GM21515 (cell line): Measurements from ENCODE around the gene PPM1E.
"Not testable (repeated sequence)": the region's sequence is repeated elsewhere in the genome, so short reads cannot be mapped to it uniquely, and the experiment has no call there.

Source experiments
- ATAC-seq: cut with Tn5 transposase; IDR thresholded peaks from one replicate; pipeline ENCODE4 v1.9.1; 2021; ENCODE audit not compliant: unreplicated experiment

Gene PPM1E

DNA sequence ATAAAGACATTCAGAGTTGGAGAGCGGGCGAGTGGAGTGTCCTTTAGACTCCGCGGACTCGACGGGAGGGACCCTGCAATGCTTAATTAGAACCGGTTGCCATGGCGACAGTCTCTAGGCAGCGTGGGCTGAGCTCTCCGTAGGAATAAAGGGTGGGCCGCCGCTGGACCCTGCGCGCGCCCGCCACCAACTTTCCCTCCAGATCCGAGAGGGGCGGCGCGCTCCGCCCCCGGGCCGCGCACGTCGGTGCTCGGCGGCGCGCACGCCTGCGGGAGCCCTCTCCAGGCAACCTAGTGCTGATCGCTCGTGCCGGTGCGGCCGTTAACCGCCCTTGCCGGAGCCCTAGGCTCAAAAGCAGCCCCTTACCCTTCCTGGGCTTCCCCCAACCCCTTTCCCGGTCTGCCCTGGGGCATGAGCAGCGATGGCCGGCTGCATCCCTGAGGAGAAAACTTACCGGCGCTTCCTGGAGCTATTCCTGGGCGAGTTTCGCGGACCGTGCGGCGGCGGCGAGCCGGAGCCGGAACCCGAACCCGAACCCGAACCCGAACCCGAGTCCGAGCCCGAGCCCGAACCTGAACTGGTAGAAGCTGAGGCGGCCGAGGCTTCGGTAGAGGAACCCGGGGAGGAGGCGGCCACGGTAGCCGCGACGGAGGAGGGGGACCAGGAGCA lies at the start of gene PPM1E:
Gene PPM1E (plus strand): TSS at position 278 of the 669 bp plus-strand sequence.
- ATAC-seq = no peak

DNA sequence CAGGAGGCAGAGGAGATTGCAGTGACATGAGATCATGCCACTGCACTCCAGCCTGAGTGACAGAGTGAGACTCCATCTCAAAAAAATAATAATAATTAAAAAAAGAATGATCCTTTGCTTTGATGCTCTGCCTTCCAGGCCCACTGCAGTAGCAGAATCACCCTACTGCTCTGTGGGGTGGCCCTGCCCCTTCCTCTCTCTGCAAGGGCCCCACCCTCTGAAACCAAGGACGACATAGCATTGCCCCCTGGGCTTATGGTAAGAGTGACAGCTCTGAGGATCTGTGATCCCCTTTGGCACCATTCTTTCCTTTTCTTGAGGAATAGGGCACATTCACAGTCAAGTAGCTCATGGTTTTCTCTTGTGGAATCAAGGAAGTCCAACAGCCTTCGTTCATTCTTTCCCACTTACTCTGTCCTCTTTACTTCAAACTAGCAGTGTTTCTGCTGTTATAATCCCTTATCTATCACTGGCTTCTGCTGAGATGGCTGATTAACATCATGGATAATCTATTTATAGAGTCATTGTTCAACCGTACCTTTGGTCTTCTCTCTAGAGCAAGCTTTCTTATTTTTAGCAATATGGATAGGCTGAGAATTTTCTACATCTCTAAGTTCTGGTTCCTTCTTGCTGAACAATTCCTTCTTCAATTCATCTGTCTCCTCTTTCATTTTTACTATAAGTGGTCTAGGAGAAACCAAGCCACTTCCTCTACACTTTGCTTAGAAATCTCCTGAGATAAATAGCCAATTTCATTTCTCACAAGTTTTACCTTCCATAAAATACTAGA lies 49.1 kb upstream of the PPM1E start:
- no peak for ATAC-seq

DNA sequence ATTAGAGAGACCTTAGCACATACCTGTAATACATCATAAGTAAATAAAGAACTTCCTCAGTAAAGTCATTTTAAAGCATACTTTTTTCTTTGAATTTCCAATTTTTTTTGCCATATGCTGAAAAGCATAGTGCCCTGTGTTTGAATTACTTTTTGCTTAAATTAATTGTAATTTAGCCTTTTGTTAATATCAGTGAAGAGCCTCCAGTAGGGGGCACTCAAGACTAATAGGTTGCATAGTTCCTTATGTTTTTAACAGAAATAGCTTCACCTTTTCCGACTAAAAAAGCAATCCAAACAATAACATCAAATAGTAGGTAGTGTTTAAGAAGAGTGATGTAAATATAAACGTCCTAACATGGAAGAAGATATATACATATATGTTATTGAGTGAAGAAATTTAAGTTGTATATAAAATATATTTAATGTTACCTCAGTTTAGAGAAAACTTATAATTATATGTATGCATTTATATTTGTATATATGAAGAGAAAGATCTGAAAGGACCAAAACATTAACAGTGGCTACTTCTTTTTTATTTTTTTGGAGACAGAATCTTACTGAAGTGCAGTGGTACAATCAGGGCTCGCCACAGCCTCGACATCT lies 44.6 kb upstream of the PPM1E start:
- no peak for ATAC-seq

DNA sequence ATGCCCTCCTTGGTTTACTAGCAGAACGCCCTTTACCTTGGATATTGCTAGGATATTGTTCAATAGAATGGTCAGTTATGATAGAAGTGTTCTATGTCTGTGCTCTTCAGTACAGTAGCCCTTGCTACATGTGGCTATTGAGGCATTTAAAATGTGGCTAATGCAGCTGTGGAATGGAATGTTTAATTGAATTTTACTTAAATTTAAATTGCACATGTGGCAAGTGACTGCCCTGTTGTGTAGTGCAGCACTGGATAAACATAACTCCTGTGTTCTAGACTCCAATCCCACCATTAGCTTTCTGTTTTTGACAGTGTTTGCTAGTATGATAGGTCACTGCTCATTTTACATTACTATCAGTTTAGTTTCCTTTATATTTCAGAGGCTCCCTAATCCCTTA lies 33.4 kb upstream of the PPM1E start:
- ATAC-seq = no peak

DNA sequence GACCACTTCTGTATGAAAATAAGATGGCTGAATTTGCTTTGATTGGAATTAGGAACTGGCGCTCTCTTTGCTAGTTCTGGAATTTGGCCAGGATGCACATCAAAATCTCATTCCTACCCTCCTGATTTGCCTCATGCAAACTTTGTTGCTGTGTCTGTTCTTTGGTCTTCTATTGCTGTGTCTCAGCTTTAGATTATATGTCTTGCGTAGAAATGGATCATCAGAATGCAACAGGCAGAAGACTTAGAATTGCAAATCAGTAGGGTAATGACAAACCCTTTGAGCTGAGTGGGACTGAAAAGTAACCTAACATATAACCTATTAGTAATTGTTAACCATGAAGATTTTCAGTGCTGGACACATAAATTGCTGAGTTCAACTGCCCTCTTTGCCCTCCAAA lies 33.0 kb upstream of the PPM1E start:
- ATAC-seq = no peak

DNA sequence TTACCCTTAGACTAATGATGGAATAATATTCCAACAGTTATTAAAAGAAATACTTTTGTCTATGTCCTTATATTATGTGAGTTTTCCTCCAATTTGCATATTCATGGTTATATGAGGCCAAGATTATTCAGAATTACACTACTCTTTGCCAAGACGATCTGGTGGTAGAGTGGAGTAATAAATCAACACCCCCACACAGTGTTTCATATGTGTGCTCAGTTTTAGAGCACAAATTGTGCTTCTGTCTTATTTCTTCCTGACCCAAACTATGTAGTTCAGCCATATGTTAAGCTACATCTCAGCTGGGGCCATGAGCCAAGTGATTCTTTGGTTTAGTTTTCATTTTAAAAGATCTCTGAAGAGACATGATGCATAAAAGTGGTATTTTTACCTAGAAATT lies 26.9 kb upstream of the PPM1E start:
- ATAC-seq = no peak

DNA sequence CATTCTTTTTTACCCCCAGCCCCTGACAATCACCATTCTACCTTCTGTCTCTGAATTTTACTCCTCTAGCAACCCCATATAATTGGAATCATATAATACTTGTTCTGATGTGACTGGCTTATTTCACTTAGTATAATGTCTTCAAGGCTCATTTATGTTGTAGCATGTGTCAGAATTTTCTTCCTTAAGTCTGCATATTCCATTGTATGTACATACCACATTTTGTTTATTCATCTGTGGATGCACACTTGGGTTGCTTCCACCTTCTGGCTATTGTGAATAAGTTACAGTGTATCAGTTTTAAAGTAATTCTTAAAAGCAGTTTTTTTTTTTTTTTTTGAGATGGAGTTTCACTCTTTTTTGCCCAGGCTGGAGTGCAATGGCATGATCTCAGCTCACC lies 24.7 kb upstream of the PPM1E start:
- no peak for ATAC-seq

DNA sequence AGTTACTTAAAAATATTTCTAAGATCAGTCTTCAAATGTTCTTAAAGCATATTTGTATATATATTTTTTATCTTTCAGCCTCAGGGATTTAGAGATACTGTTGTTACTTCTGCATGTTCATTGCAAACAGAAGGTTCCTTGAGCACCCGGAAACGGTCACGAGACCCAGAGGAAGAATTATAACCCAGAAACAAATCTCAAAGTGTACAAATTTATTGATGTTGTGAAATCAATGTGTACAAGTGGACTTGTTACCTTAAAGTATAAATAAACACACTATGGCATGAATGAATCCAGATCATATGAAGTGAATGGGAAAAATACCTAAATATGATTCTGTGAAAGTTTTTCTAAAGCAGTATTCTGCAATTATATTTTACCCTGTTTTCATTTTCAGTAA lies 21.6 kb upstream of the PPM1E start:
- no peak for ATAC-seq

DNA sequence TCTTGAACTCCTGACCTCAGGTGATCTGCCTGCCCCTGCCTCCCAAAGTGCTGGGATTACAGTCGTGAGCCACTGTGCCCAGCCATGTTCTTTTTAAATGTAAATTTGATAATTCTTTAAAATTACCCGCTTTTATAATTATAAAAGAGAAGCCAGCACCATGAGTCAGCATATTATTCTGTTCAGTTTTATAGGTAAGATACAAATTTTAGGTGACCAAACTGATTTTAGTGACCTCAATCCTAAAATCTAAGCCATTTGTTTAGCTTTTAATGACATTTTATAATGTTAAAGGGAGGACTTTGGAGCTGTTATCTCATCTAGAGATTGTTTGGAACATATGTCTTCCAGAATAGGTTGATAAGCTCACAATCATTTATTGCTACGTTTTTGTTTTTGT lies 20.8 kb upstream of the PPM1E start:
- no peak for ATAC-seq

DNA sequence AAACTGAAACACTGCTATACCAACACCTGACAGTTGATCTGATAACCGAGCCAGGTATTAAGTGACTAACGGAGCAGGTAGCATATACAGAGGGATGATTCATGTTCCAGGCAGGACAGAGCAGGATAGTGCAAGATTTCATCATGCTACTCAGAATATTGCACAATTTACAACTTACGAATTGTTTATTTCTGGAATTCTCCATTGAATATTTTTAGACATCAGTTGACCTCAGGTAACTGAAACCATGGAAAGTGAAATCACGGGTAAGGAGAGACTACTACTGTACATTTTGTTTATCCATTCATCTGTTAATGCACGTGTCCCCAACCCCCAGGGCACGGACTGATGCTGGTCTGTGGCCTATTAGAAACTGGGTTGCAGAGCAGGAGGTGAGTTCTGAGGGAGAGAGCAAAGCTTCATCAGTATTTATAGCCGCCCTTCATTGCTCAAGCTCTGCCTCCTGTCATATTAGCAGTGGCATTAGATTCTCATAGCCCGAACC lies 14.5 kb upstream of the PPM1E start:
- no peak for ATAC-seq

DNA sequence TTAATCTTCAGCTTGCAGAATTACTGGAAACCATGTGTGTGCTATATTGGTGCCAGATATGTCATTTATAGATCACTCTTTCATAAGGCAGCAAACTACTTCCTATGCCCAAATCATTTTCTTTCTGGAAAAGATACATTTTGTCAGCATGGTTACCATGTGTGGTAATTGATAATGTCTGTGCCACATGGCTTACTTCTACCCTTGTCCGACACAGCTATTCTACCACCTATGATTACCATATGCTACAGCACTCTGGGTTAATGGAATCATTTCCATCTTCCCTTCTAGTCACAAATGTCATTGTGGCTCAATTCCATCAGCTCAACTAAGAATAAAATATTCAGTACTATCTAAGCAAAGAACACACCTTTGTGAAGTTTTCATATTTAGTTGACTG lies 8.0 kb upstream of the PPM1E start:
- no peak for ATAC-seq

DNA sequence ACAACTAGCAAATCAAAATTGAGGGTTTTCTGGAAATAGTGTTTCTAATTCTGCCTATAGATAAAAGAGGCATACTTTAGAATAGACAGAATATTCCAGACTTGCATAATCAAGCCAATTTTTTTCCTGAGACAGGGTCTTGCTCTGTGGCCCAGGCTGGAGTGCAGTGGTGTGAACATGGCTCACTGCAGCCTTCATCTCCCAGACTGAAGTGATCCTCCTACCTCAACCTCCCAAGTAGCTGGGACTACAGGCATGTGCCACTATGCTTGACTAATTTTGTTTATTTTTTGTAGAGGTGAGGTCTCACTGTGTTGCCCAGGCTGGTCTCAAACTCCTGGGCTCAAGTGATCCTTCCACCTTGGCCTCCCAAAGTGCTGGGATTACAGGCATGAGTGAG lies 6.0 kb upstream of the PPM1E start:
- not testable (repeated sequence) for ATAC-seq

DNA sequence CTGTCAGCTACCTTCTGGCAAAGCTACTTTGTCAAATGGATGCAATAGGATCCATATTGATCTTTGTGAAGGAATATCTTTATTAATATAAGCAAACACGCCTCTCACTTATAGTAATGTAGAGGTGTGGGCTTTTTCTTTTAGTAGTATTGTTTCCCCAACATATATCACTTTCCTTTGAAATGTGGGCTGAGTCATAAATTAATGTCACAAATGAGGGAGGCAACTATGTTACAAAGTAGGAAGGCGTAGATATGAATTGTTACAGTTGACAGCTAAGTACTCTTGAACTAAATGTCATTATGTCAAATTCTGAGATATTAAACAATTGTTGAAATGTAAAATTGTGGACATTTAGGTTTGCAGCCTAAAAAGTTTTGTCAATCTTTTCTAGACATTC lies 2.6 kb upstream of the PPM1E start:
- ATAC-seq = no peak

DNA sequence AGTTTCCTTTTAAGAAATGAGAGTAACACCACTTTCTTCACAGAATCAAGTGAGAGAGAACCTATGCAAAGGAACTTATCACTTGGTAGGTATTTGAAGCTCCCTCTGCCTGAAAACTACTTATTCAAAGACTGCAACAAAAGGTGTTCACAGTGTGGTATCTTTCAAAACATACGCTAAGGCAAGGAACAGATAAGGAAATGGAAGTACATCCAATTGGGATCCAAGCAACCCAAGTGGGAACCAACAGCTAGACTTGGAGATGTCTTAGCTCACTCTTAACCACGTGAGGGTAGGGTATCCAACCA lies 431 bp upstream of the PPM1E start:
- no peak for ATAC-seq

DNA sequence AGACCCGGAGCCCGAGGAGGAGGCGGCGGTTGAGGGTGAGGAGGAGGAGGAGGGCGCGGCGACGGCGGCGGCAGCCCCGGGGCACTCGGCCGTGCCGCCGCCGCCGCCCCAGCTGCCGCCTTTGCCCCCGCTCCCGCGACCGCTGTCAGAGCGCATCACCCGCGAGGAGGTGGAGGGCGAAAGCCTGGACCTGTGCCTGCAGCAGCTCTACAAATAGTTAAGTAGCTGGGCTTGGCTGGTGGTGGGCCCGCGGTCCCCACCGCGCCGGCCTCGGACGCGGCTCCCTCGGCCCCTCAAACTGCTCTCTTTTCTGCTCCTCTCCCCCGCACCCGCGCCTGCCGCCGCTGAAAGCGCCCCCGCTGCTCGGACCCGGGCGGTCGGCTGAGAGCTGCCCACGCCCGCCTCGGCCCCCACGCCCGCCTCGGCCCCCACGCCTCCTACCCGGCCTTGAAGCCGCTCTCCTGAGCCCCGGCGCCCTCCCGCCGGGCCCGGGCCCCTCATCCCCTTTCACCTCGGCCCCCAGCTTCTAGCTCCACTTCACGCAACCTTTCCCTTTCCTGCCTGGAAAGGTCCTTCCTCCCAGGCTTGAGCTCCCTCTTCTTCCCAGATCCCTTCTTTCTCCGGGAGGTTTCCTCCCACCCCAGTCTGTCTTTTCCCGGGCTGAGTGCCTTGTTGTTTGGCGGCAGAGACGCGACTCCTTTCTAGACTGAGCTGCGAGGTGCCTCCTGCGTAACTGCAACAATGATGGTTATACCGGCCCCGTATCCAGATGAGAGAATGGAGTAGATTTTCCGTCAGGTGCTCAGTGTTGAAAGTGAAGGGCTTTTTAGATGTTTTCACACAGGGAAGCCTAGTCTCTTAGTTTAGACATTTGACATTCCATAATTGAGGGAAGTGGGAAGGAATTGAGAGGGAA lies 850 bp downstream of the PPM1E start:
- no peak for ATAC-seq

DNA sequence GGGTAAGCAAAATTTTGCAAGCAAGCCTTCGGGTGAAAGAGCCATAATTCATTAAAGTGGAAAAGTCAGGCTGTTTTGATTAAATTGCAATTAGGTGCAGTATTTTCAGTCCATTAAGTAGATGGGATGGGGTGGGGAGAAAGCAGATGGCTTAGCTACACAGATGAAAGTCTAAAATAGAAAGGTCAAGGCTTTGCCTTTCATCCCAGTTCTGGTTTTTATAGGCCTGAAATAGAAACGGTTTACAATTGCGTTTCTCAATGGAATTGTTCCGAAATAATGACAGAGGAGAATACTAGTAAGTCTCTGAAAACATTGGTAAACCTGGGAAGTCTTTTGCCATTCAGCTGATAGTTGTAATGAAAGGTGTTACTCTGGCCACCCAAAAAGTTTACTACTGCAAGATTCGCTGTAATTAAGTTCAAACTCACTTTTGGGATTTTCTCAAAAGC lies 1.5 kb downstream of the PPM1E start:
- no peak for ATAC-seq

DNA sequence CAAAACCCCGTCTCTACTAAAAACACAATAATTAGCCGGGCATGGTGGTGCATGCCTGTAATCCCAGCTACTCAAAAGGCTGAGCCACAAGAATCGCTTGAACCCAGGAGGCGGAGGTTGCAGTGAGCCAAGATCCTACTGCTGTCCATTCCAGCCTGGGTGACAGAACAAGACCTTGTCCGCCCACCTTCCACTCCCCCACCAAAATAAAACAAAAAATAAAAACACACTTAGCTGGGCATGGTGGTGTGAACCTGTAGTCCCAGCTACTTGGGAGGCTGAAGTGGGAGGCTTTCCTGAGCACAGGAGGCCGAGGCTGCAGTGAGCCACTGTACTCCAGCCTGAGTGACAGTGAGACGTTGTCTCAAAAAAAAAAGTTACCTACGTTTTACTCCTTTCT lies 3.2 kb downstream of the PPM1E start:
- no peak for ATAC-seq

DNA sequence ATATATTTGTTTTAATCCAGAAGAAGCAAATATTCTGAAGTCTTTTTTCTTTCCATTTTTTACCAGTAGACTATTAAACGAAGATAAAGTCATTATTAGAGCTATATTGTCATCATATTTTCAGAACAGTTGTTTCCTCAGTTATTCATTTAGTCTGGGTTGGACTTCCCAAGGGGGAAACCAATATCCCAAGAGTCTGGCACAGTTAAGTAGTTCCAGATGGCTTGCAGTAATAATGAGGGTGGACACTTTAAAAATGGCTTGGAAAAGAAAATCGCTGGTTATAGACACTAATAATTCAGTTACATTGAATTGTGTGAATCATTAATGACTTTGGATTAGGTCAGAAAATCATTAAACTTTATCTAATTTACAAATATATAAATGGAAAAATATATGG lies 3.9 kb downstream of the PPM1E start:
- no peak for ATAC-seq

DNA sequence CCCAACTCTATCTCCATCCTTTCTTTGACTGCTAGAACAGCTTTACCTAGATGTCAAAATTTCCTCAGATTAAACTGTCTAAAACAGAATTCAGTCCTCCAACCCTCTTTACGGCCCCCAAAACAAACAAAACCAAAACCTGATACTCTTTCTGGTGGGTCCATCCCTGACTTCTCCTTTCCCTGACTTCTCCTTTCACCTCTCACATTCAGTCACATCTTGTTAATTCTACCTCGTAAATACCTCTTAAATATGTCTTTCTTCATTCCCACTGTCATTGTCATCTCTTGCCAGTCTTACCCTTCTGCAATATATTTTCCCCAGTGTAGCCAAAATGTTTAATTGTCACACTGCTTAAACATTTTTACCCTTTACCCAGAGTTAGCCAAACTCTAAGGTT lies 4.6 kb downstream of the PPM1E start:
- no peak for ATAC-seq

DNA sequence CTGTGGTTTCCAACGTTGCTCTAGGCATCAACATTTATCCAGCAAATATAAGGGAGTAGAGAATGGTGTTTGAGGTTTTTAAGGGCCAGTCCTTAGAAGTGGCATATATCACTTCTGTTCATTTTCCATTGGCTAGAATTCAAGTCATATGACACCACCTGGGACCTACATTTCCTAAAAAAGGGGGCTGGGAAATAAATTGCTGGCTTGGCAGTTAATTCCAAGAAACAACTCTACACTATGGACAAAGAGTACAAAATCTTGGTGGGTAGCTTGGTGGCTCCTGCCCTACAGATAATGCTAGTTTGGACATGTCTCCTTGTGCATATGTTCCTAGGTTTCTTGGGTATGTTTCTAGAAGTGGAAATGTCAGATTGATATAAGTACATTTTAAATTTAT lies 7.6 kb downstream of the PPM1E start:
- ATAC-seq = no peak

DNA sequence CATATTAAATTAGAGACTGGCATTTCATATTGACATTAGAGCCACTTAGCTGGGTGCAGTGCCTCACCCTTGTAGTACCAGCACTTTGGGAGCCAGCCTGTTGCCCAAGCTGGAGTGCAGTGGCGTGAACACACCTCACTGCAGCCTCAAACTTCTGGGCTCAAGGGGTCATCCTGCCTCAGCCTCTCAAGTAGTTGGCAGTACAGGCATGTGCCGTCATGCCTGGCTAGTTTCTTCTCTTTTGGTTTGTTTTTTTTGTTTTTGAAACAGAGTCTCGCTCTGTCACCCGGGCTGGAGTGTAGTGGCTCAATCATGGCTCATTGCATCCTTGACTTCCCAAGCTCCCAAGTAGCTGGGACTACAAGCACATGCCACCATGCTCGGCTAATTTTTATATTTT lies 8.7 kb downstream of the PPM1E start:
- ATAC-seq = no peak
